GM23338 (cell line): ENCODE measurements around the gene BRD7. TPM values are rescaled to one million over a fixed set of nuclear protein-coding genes. Genes with fewer than 3 reads are reported as not detected.

Experiments
- ATAC-seq: fragments of 200-7000 bp; cut with Tn5 transposase; 3 replicates; pipeline ENCODE4 v1.9.1; 2020
- DNase-seq: peaks from one replicate; pipeline ENCODE4 v3.0.0-alpha.2; 2015; ENCODE audit warnings: low spot score
- H2AFZ ChIP-seq: fragments of 200-600 bp; sonication (generic); 2 replicates; pipeline ENCODE4 v1.8.0; 2016; ENCODE audit warnings: antibody characterized with exemption, mild to moderate bottlenecking, moderate library complexity
- H3F3A ChIP-seq: fragments of 200-600 bp; sonication (generic); replicated peaks from 2 replicates; pipeline ENCODE4 v1.8.0; 2017; ENCODE audit warnings: antibody characterized with exemption, mixed run types, low read depth
- H3K27ac ChIP-seq: fragments of 200-600 bp; sonication (generic); 2 replicates; pipeline ENCODE4 v1.6.1; 2016; ENCODE audit warnings: low read depth
- H3K27me3 ChIP-seq: fragments of 200-600 bp; sonication (generic); 2 replicates; pipeline ENCODE4 v1.8.0; 2016; ENCODE audit warnings: mild to moderate bottlenecking, mixed run types, moderate library complexity; ENCODE audit not compliant: insufficient read depth
- H3K36me3 ChIP-seq: fragments of 200-600 bp; sonication (generic); 2 replicates; pipeline ENCODE4 v1.8.0; 2016; ENCODE audit warnings: mild to moderate bottlenecking; ENCODE audit not compliant: insufficient read depth
- H3K4me1 ChIP-seq: fragments of 200-600 bp; sonication (generic); 2 replicates; pipeline ENCODE4 v1.8.0; 2016; ENCODE audit warnings: mild to moderate bottlenecking, moderate library complexity; ENCODE audit not compliant: insufficient read depth
- H3K4me2 ChIP-seq: fragments of 200-600 bp; sonication (generic); 2 replicates; pipeline ENCODE4 v1.7.1; 2017; ENCODE audit warnings: mixed run types
- H3K4me3 ChIP-seq: fragments of 200-600 bp; sonication (generic); 2 replicates; pipeline ENCODE4 v1.6.1; 2016; ENCODE audit warnings: mixed run types
- H3K79me2 ChIP-seq: fragments of 200-600 bp; sonication (generic); replicated peaks from 2 replicates; pipeline ENCODE4 v1.8.0; 2017; ENCODE audit warnings: mild to moderate bottlenecking; ENCODE audit not compliant: insufficient read depth
- H3K9me2 ChIP-seq: fragments of 200-600 bp; sonication (generic); 2 replicates; pipeline ENCODE4 v1.8.0; 2017; ENCODE audit not compliant: insufficient read depth
- H4K20me1 ChIP-seq: fragments of 200-600 bp; sonication (generic); replicated peaks from 2 replicates; pipeline ENCODE4 v1.8.0; 2017; ENCODE audit warnings: mild to moderate bottlenecking; ENCODE audit not compliant: insufficient read depth
- H3K27ac Mint-ChIP-seq: 2 replicates; pipeline ENCODE4 v1.8.0; 2020; ENCODE audit warnings: inconsistent platforms, mild to moderate bottlenecking, moderate library complexity, mixed read lengths
- H3K27me3 Mint-ChIP-seq: 3 replicates; pipeline ENCODE4 v1.8.0; 2022; ENCODE audit warnings: low read depth, mild to moderate bottlenecking, moderate library complexity, mixed read lengths, inconsistent platforms; ENCODE audit not compliant: insufficient read depth, poor library complexity
- H3K36me3 Mint-ChIP-seq: 3 replicates; pipeline ENCODE4 v1.8.0; 2021; ENCODE audit warnings: low read depth, mild to moderate bottlenecking, inconsistent platforms, moderate library complexity, mixed read lengths
- H3K4me1 Mint-ChIP-seq: 3 replicates; pipeline ENCODE4 v1.8.0; 2020; ENCODE audit warnings: mild to moderate bottlenecking, inconsistent platforms, mixed read lengths
- H3K4me3 Mint-ChIP-seq: 3 replicates; pipeline ENCODE4 v1.8.0; 2021; ENCODE audit warnings: moderate library complexity, mild to moderate bottlenecking, inconsistent platforms, mixed read lengths
- H3K9me3 Mint-ChIP-seq: 3 replicates; pipeline ENCODE4 v1.8.0; 2020; ENCODE audit warnings: moderate library complexity, mild to moderate bottlenecking, inconsistent platforms, mixed read lengths
- CREB1 ChIP-seq: fragments of 250-450 bp; sonication (Bioruptor Pico); IDR thresholded peaks from 2 replicates; pipeline ENCODE4 v1.5.0; 2020; ENCODE audit warnings: low read depth, mild to moderate bottlenecking, moderate library complexity
- CTCF ChIP-seq, 2 experiments: fragments of 200-600 bp in 1 of 2; sonication (generic) in 1 of 2; conservative IDR thresholded peaks; 2 replicates each; pipeline versions ENCODE4 v1.5.1 to v1.6.1; 2016 to 2017; ENCODE audit warnings: antibody characterized with exemption in 2 of 2, low read depth in 2 of 2, mild to moderate bottlenecking in 2 of 2, moderate library complexity in 1 of 2
- EZH2 ChIP-seq: fragments of 200-600 bp; sonication (generic); IDR thresholded peaks from one replicate; pipeline ENCODE4 v1.8.0; 2017; ENCODE audit warnings: antibody characterized with exemption, mild to moderate bottlenecking, low read depth; ENCODE audit not compliant: unreplicated experiment
- JUNB ChIP-seq: IDR thresholded peaks from one replicate; pipeline ENCODE4 v1.6.1; 2016; ENCODE audit warnings: antibody characterized with exemption; ENCODE audit not compliant: unreplicated experiment
- POLR2AphosphoS5 ChIP-seq: IDR thresholded peaks from 2 replicates; pipeline ENCODE4 v1.6.1; 2016; ENCODE audit warnings: antibody characterized with exemption, low read depth
- REST ChIP-seq: IDR thresholded peaks from one replicate; pipeline ENCODE4 v1.6.1; 2018; ENCODE audit warnings: antibody characterized with exemption; ENCODE audit not compliant: unreplicated experiment
- ZNF331 ChIP-seq: fragments of 250-450 bp; sonication (Bioruptor Pico); IDR thresholded peaks from 2 replicates; pipeline ENCODE4 v1.5.0; 2020; ENCODE audit warnings: low read depth, mild to moderate bottlenecking, moderate library complexity
- polyA plus RNA-seq: library from polyadenylated mRNA; unstranded; fragments of >200 nt; fragmentation: Nextera tagmentation; extraction: Ambion mirVana; gene quantifications from 2 replicates; pipeline ENCODE4 v1.2.1, GENCODE V29; 2016
- total RNA-seq: library from RNA; depleted of rRNA; stranded (reverse); fragments of >200 nt; shearing (Covaris generic); gene quantifications from 2 replicates; pipeline ENCODE4 v1.2.3, GENCODE V29; 2014

BRD7 gene
- total and polyA plus RNA-seq, 2 experiments from 2014 or later = 93.0 to 149 TPM

- ATAC-seq (no peak), DNase-seq (no peak)
- Histone ChIP-seq H3K9me2 (no peaks in the 10 kb centered on the region), H3F3A (no peaks in the 10 kb centered on the region), H3K4me3 (no peak overlapping the region), H3K36me3 (no peaks in the 10 kb centered on the region), H2AFZ (no peak overlapping the region), H3K27me3 (no peaks in the 10 kb centered on the region), H3K79me2 (no peaks in the 10 kb centered on the region), H4K20me1 (no peaks in the 10 kb centered on the region), H3K4me1 (no peaks in the 10 kb centered on the region), H3K27ac (no peak overlapping the region), H3K4me2 (no peak overlapping the region)
- Mint-ChIP-seq H3K36me3 (no peaks in the 10 kb centered on the region), H3K4me3 (no peak overlapping the region), H3K27ac (no peak overlapping the region), H3K27me3 (peaks cover 7% of the 10 kb centered on the region), H3K9me3 (no peaks in the 10 kb centered on the region; the same call in 2 of the 3 replicates), H3K4me1 (no peaks in the 10 kb centered on the region)
- TF ChIP-seq POLR2AphosphoS5 (no peak), JUNB (no peak), CREB1 (CRISPR knock-in tag) (no peak), CTCF (conservative IDR thresholded peaks at IDR 0.05; ENCODE audit: low read depth in 2 of 2) (no peak), ZNF331 (CRISPR knock-in tag) (no peak), REST (no peak), EZH2 (no peak)
These were observed 64.0 kb downstream of the BRD7 start for GRCh38 chr16:50304467-50305440.
